GM13977 (cell line): ENCODE data around the gene PTGIS.

Source experiments
- DNase-seq: peaks from one replicate; pipeline ENCODE4 v3.0.0; 2012; ENCODE audit warnings: low spot score
- in situ Hi-C: fragments of 300-500 bp; cut with MboI; formaldehyde crosslinking; loops from one replicate; pipeline ENCODE4 v1.12.0; 2022; ENCODE audit warnings: low sequenced_read_pairs, low pct_unique_long_range_greater_than_20kb, mixed read lengths, inconsistent platforms; ENCODE audit not compliant: unreplicated experiment
- TF ChIP-seq, protein P1 (sequence below): IDR thresholded peaks from 2 replicates; pipeline ENCODE4 v1.5.1; 2012; ENCODE audit warnings: mild to moderate bottlenecking, control low read depth; ENCODE audit not compliant: insufficient read depth; ENCODE audit errors: extremely low read depth, missing control alignments

PTGIS gene

DNA sequence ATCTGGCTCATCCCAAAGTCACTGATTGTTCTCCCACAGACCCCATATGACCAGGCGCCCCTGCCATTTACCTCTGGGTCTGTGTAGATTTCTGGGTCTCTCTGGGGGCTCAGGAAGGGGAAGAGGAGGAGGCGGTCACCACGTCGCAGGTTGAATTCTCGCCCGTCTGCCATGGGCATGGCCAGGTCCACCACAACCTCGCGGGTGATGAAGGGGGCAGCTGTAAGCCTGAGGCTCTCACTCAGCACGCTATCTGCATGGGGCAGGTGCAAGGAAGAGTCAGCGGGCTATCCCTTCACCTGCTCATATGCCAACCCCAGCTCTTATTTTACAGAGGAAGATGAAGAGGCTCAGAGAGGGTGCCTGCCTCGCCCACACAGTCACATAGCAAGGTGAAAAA, 54.9 kb downstream of the PTGIS start:
- TF ChIP-seq, protein P1, sequence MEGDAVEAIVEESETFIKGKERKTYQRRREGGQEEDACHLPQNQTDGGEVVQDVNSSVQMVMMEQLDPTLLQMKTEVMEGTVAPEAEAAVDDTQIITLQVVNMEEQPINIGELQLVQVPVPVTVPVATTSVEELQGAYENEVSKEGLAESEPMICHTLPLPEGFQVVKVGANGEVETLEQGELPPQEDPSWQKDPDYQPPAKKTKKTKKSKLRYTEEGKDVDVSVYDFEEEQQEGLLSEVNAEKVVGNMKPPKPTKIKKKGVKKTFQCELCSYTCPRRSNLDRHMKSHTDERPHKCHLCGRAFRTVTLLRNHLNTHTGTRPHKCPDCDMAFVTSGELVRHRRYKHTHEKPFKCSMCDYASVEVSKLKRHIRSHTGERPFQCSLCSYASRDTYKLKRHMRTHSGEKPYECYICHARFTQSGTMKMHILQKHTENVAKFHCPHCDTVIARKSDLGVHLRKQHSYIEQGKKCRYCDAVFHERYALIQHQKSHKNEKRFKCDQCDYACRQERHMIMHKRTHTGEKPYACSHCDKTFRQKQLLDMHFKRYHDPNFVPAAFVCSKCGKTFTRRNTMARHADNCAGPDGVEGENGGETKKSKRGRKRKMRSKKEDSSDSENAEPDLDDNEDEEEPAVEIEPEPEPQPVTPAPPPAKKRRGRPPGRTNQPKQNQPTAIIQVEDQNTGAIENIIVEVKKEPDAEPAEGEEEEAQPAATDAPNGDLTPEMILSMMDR = no peak
- no peak for DNase-seq
- in situ Hi-C loops = loop anchor here (10.0 kb wide), 1 partner anchor 178 kb away; no protein-coding TSS in a partner anchor

DNA sequence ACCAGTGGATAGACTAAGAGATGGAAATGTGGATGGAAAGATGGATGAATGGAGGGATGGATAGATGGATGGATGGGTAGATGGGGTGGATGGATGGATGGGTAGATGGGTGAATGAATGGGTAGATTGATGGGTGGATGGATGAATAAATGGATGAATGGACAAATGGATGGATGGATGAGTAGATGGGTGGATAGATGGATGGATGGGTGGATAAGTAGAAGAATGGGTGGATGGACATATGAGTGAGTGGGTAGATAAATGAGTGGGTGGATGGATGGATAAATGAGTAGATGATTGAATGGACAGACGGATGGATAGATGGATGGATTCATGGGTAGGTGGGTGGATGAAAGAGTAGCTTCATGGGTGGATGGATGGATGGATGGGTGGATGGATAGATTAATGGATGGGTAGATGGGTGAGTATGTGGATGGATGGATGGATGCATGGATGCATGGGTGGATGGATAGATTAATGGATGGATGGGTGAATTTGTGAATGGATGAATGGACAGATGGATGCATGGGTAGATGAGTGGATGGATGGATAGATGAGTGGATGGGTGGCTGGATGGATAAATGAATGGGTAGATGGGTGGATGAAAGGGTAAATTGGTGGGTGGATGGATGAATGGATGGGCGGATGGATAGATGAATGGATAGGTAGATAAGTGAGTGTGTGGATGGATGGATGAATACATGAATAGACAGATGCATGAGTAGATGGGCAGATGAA, 56.0 kb downstream of the PTGIS start:
- TF ChIP-seq, protein P1 = no peak
- in situ Hi-C loops = loop anchor here (10.0 kb wide), 1 partner anchor 177 kb away; no protein-coding TSS in a partner anchor
- DNase-seq = no peak

DNA sequence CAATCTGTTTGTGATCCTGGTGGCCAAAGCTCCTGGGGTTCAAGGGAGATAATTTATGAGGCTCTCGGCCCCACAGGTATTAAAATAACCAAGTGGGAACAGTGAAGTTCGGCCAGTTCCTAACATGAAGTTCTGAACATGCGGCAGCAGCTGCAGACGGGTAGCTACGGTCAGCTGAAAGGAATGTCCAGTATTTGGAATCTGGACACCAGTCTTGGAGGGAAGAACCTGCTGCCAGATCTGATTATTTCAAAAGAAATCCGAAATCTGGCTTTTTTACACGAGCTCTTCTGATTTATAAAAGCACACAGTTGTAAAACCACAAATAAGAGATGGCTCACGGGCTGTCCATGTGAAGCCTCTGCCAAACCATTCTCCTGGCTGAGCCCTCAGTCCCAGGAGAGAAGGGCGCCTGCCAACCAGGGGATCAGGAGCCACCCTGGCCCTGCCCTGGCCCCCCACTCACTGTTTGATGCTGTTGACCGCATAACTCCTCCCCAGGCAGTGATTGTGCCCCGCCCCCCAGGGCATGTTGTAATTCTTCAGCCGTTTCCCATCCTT, 57.3 kb downstream of the PTGIS start:
- DNase-seq = no peak
- in situ Hi-C loops = loop anchor here (10.0 kb wide), 1 partner anchor 176 kb away; no protein-coding TSS in a partner anchor
- TF ChIP-seq, protein P1 = no peak

DNA sequence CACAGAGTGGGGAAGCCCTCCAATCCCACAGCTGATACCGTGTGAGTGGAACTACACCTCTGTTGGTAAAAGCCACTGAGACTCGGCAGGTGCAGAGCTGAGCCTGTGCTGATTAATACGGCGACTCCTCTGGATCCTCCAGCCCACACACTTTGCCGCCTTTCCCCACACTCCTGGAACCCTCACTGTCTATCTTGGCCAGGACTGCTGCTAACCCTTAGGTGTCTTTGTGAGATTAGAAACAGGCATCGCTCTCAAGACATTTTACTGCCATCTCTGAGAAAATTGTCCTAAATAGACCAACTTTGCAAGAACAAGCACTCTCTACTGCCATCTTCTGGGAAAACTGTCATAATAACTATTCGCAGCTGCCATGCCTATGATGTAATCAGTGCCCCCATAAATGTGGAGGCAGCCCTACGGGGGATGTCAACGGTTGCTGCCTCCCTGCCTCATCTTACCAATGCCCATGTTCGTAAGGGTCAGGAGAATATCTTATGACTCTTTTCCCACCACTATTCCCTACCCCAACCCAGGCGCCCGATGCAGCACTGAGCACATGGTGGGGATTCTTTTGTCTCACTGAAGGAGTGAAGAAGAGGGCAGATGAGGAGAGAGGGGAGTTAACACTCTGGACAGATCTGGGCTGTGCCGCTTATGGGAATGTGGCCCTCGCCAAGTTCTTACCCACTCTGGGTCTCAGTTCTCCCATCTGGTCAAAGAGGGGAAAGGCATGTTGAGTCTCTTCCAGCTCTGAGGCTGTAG, 59.3 kb downstream of the PTGIS start:
- TF ChIP-seq, protein P1 = peak; percentile 45
- in situ Hi-C loops = no loop called here
- DNase-seq = peak; percentile 69

DNA sequence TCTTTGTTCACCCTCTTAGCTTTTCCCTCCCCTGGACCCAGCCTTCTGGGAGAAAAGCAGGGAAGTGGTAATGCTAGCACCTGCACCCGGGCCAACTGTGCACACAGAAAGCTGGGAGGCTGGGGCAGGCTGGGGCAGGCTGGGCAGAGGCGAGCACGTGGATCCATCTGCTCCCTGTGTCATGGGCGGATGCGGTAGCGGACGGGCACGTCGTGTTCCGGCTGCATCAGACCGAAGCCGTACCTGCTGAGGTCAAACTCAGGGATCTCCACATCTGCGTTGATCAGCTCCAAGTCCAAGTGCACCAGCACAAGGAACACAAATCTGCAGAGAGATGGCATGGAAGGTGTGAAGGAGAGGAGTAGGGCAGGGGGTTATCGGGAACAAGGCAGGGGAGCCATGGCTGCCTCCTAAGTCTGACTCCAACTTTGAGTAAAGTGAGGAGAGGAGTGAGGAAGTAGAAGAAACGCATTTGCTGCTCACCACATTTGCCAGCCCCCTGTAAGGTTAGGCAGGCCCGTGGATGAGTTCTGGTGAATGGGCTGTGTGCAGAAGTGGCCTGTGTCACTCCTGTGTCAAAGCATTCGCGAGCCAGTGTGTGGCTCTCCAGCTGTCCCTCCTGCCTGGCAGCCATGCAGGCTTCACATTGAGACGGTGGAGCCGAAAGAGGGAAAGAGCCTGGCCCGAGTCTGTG, 60.0 kb downstream of the PTGIS start:
- no peak for DNase-seq
- TF ChIP-seq, protein P1 = no peak
- in situ Hi-C loops = no loop called here

DNA sequence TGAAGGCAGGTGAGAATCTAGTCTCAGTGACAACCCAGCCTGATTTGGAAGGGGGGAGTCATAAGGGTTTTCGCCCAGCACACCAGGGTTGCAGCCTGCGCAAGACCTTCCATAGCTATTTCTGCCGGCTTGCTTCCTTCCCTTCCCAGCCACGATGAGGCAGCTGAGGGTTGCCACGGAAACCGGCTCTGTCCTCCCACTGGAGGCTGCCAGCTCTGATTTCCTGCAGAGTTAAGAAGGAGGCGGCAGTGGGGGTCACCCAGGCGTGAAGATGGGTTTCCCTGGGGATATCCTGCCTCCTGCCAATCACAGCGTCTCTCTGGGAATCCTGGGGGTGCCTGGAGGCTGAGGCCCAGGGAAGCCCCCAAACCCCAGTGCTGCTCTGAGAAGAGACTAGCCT, 62.4 kb downstream of the PTGIS start:
- DNase-seq = no peak
- in situ Hi-C loops = no loop called here
- TF ChIP-seq, protein P1 = no peak
